ENCODE measurements around the gene MESD. TPM values are rescaled to one million over a fixed set of nuclear protein-coding genes. Genes with fewer than 3 reads are reported as not detected.

The MESD gene
- polyA plus RNA-seq, 1 of the 3 experiments (the other 2 are of a cell fraction): 15.2 TPM

GRCh38 chr15:80969316-80969715, 20.3 kb downstream of the MESD start:
- Histone ChIP-seq H3K27me3 (ENCODE audit: insufficient read depth) (no peaks in the 10 kb centered on the region), H3K36me3 (replicated peaks in 1 of 2; ENCODE audit: control insufficient read depth in 1 of 2, insufficient read depth in 2 of 2, low read length in 1 of 2) (peaks cover 0 to 5% of the 10 kb centered on the region in 2 experiments), H4K20me1 (ENCODE audit: insufficient read depth) (no peaks in the 10 kb centered on the region), H3K79me2 (ENCODE audit: insufficient read depth) (peaks cover 5% of the 10 kb centered on the region), H3K4me1 (ENCODE audit: control insufficient read depth in 1 of 2, insufficient read depth in 2 of 2, low read depth in 1 of 2, low read length in 1 of 2) (peaks cover 0 to 7% of the 10 kb centered on the region in 2 experiments; a peak in 1 of 4 replicates), H3K4me3 (ENCODE audit: low read depth in 2 of 2, low read length in 1 of 2) (no peak overlapping the region), H2AFZ (ENCODE audit: low read depth) (no peak overlapping the region), H3K9ac (no peak overlapping the region), H3K4me2 (no peak overlapping the region), H3K9me3 (no peaks in the 10 kb centered on the region), H3K9me2 (no peaks in the 10 kb centered on the region), H3K27ac (ENCODE audit: low read depth in 2 of 2, low read length in 1 of 2) (no peak overlapping the region), H3F3A (replicated peaks; ENCODE audit: insufficient read depth) (no peaks in the 10 kb centered on the region)
- 96% methylated on average over 7 of the region's 7 CpGs for WGBS (ENCODE audit: low lambda C conversion rate)
- CTCF ChIA-PET: interaction anchor here (0.6 to 6.3 kb wide), 58 partner anchors 8 to 796 kb away, joined by 3 to 139 read pairs (median 5); partner anchors contain the start of genes ABHD17C, CEMIP and TLNRD1
- DNase-seq: no peak
- POLR2A ChIA-PET: no interaction called here
- TF ChIP-seq ELF1 (IDR thresholded peaks at IDR 0.05): no peak
- no peak for TF ChIP-seq USF1 (IDR thresholded peaks at IDR 0.05; ENCODE audit: borderline replicate concordance, low read depth)
- no peak for TF ChIP-seq USF2 (IDR thresholded peaks at IDR 0.05; ENCODE audit: borderline replicate concordance, low read depth, low read length)
- TF ChIP-seq MAX (IDR thresholded peaks at IDR 0.05; ENCODE audit: low read depth): no peak
- TF ChIP-seq TAF1 (IDR thresholded peaks at IDR 0.05; ENCODE audit: borderline replicate concordance, low read depth, low read length): no peak
- no peak for TF ChIP-seq YY1 (IDR thresholded peaks at IDR 0.05; ENCODE audit: low read depth)

- Histone ChIP-seq H3K27ac (ENCODE audit: low read depth in 2 of 2, low read length in 1 of 2) (peak overlapping the region in 1 of 2 experiments; percentile 78; a peak in 1 of 4 replicates), H3K27me3 (ENCODE audit: insufficient read depth) (no peaks in the 10 kb centered on the region), H3K4me1 (ENCODE audit: control insufficient read depth in 1 of 2, insufficient read depth in 2 of 2, low read depth in 1 of 2, low read length in 1 of 2) (peaks cover 0 to 7% of the 10 kb centered on the region in 2 experiments; a peak in 1 of 4 replicates), H2AFZ (ENCODE audit: low read depth) (no peak overlapping the region), H3K9me2 (no peaks in the 10 kb centered on the region), H3K9me3 (no peaks in the 10 kb centered on the region), H4K20me1 (ENCODE audit: insufficient read depth) (no peaks in the 10 kb centered on the region), H3K4me2 (no peak overlapping the region), H3K79me2 (ENCODE audit: insufficient read depth) (no peaks in the 10 kb centered on the region; the same call in 1 of the 2 replicates), H3K36me3 (replicated peaks in 1 of 2; ENCODE audit: control insufficient read depth in 1 of 2, insufficient read depth in 2 of 2, low read length in 1 of 2) (no peaks in the 10 kb centered on the region), H3K9ac (no peak overlapping the region), H3K4me3 (ENCODE audit: low read depth in 2 of 2, low read length in 1 of 2) (no peak overlapping the region), H3F3A (replicated peaks; ENCODE audit: insufficient read depth) (no peaks in the 10 kb centered on the region)
- ChIA-PET CTCF (interaction anchor here (1.0 to 6.3 kb wide), 10 partner anchors 8 to 512 kb away, joined by 3 to 139 read pairs (median 5); partner anchors contain the start of gene CEMIP), POLR2A (no interaction called here)
- WGBS (ENCODE audit: low lambda C conversion rate): 100% methylated on average over 4 of the region's 4 CpGs
- DNase-seq: no peak
- TF ChIP-seq RCOR1 (IDR thresholded peaks at IDR 0.05; ENCODE audit: low read length): no peak
- no peak for TF ChIP-seq FOXM1 (IDR thresholded peaks at IDR 0.05; ENCODE audit: low read depth)
- TF ChIP-seq RFX5 (IDR thresholded peaks at IDR 0.05; ENCODE audit: low read length): no peak
- no peak for TF ChIP-seq ZBTB33 (IDR thresholded peaks at IDR 0.05; ENCODE audit: borderline replicate concordance, low read depth)
- TF ChIP-seq REST (IDR thresholded peaks at IDR 0.05; ENCODE audit: low read depth, low read length): no peak
- TF ChIP-seq EZH2phosphoT487 (IDR thresholded peaks at IDR 0.05; ENCODE audit: borderline replicate concordance, low read depth): no peak
- no peak for TF ChIP-seq GATA2 (CRISPR knock-in tag; IDR thresholded peaks at IDR 0.05)
- no peak for TF ChIP-seq YY1 (IDR thresholded peaks at IDR 0.05; ENCODE audit: low read depth)
- no peak for TF ChIP-seq NFIC (IDR thresholded peaks at IDR 0.05; ENCODE audit: borderline replicate concordance)
- TF ChIP-seq GABPA (IDR thresholded peaks at IDR 0.05; ENCODE audit: low read depth): no peak
- TF ChIP-seq RXRA (IDR thresholded peaks at IDR 0.05; ENCODE audit: borderline replicate concordance, low read depth): no peak
- no peak for TF ChIP-seq PBX3 (IDR thresholded peaks at IDR 0.05)
- no peak for TF ChIP-seq TEAD4 (IDR thresholded peaks at IDR 0.05; ENCODE audit: borderline replicate concordance, insufficient read depth)
- no peak for TF ChIP-seq MEF2A (IDR thresholded peaks at IDR 0.05; ENCODE audit: borderline replicate concordance, low read depth)
Observed at GRCh38 chr15:80967991-80968510, 21.6 kb downstream of the MESD start.
